DOHH2 (cell line): ENCODE data around the gene LRRC4B.
"Not testable (repeated sequence)": the region's sequence is repeated elsewhere in the genome, so short reads cannot be mapped to it uniquely, and the experiment has no call there.

Experiments used
- H3F3A ChIP-seq: fragments of 200-600 bp; sonication (generic), shearing (Covaris generic); 2 replicates; pipeline ENCODE4 v1.6.0; 2016; ENCODE audit warnings: antibody characterized with exemption, mild to moderate bottlenecking; ENCODE audit not compliant: control insufficient read depth, insufficient read depth
- H3K27ac ChIP-seq: fragments of 200-600 bp; sonication (generic); 2 replicates; pipeline ENCODE4 v1.5.1; 2014; ENCODE audit warnings: low read depth, mild to moderate bottlenecking, low read length, moderate library complexity
- H3K27me3 ChIP-seq: fragments of 200-600 bp; sonication (generic); 2 replicates; pipeline ENCODE4 v1.6.1; 2014; ENCODE audit warnings: mild to moderate bottlenecking, low read length, mixed read lengths; ENCODE audit not compliant: control insufficient read depth
- H3K36me3 ChIP-seq: fragments of 200-600 bp; sonication (generic); 2 replicates; pipeline ENCODE4 v1.6.1; 2014; ENCODE audit warnings: mild to moderate bottlenecking, low read length, moderate library complexity, mixed read lengths; ENCODE audit not compliant: control insufficient read depth
- H3K4me1 ChIP-seq: fragments of 200-600 bp; sonication (generic); 2 replicates; pipeline ENCODE4 v1.6.1; 2014; ENCODE audit warnings: mild to moderate bottlenecking, low read length, mixed read lengths; ENCODE audit not compliant: control insufficient read depth
- H3K4me2 ChIP-seq: fragments of 200-600 bp; sonication (generic); 2 replicates; pipeline ENCODE4 v1.6.0; 2014; ENCODE audit warnings: mild to moderate bottlenecking, low read length, moderate library complexity
- H3K4me3 ChIP-seq: fragments of 200-600 bp; sonication (generic); 2 replicates; pipeline ENCODE4 v1.5.1; 2014; ENCODE audit warnings: mild to moderate bottlenecking, low read length, mixed read lengths
- H3K79me2 ChIP-seq: fragments of 200-600 bp; sonication (generic); 2 replicates; pipeline ENCODE4 v1.6.1; 2014; ENCODE audit warnings: mild to moderate bottlenecking, low read length, mixed read lengths; ENCODE audit not compliant: control insufficient read depth
- H3K9me2 ChIP-seq: fragments of 200-600 bp; sonication (generic); replicated peaks from 2 replicates; pipeline ENCODE4 v1.6.1; 2014; ENCODE audit warnings: mild to moderate bottlenecking, low read length, mixed read lengths; ENCODE audit not compliant: control insufficient read depth
- H3K9me3 ChIP-seq: fragments of 200-600 bp; sonication (generic); 2 replicates; pipeline ENCODE4 v1.6.1; 2014; ENCODE audit warnings: antibody characterized with exemption, low read length, mixed read lengths; ENCODE audit not compliant: control insufficient read depth, insufficient read depth
- H4K20me1 ChIP-seq: fragments of 200-600 bp; sonication (generic); 2 replicates; pipeline ENCODE4 v1.6.0; 2014; ENCODE audit warnings: low read depth, mild to moderate bottlenecking, antibody characterized with exemption, low read length, moderate library complexity; ENCODE audit not compliant: control insufficient read depth, insufficient read depth
- EZH2phosphoT487 ChIP-seq: fragments of 200-600 bp; sonication (generic); IDR thresholded peaks from 2 replicates; pipeline ENCODE4 v1.6.1; 2017; ENCODE audit warnings: borderline replicate concordance, mild to moderate bottlenecking, antibody characterized with exemption, low read length, moderate library complexity, mixed read lengths
- TF ChIP-seq, protein P1 (sequence below): fragments of 200-600 bp; sonication (generic); IDR thresholded peaks from one replicate; pipeline ENCODE4 v1.5.1; 2014; ENCODE audit warnings: antibody characterized with exemption, mild to moderate bottlenecking, low read depth, low read length; ENCODE audit not compliant: poor library complexity, severe bottlenecking

The LRRC4B gene

GRCh38 chr19:50476224-50476906 lies 91.9 kb downstream of the LRRC4B start, which contains the start of the genes EMC10 and GARIN5A:
Gene EMC10 (plus strand): TSS chr19:50476507. CDS start chr19:50476545, 38 bp downstream.
Gene GARIN5A (minus strand): TSS chr19:50476848. CDS start chr19:50476388, 460 bp downstream.
- Histone ChIP-seq H3K36me3 (peaks cover 41% of the 10 kb centered on the region), H3K9me3 (peaks cover 5% of the 10 kb centered on the region; the same call in 1 of the 2 replicates), H3K27ac (peak within 1 kb of the TSS; percentile 80), H3K27me3 (peaks cover 6% of the 10 kb centered on the region; the same call in 1 of the 2 replicates), H3K4me3 (peak within 1 kb of the TSS; percentile 98), H3K79me2 (peaks cover 40% of the 10 kb centered on the region), H4K20me1 (peaks cover 11% of the 10 kb centered on the region), H3K4me2 (peak within 1 kb of the TSS; percentile 88), H3F3A (peaks cover 5% of the 10 kb centered on the region; the same call in 1 of the 2 replicates), H3K4me1 (peaks cover 10% of the 10 kb centered on the region), H3K9me2 (no peaks in the 10 kb centered on the region)
- TF ChIP-seq, protein P1, sequence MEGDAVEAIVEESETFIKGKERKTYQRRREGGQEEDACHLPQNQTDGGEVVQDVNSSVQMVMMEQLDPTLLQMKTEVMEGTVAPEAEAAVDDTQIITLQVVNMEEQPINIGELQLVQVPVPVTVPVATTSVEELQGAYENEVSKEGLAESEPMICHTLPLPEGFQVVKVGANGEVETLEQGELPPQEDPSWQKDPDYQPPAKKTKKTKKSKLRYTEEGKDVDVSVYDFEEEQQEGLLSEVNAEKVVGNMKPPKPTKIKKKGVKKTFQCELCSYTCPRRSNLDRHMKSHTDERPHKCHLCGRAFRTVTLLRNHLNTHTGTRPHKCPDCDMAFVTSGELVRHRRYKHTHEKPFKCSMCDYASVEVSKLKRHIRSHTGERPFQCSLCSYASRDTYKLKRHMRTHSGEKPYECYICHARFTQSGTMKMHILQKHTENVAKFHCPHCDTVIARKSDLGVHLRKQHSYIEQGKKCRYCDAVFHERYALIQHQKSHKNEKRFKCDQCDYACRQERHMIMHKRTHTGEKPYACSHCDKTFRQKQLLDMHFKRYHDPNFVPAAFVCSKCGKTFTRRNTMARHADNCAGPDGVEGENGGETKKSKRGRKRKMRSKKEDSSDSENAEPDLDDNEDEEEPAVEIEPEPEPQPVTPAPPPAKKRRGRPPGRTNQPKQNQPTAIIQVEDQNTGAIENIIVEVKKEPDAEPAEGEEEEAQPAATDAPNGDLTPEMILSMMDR: no peak
- no peak for TF ChIP-seq EZH2phosphoT487

DNA sequence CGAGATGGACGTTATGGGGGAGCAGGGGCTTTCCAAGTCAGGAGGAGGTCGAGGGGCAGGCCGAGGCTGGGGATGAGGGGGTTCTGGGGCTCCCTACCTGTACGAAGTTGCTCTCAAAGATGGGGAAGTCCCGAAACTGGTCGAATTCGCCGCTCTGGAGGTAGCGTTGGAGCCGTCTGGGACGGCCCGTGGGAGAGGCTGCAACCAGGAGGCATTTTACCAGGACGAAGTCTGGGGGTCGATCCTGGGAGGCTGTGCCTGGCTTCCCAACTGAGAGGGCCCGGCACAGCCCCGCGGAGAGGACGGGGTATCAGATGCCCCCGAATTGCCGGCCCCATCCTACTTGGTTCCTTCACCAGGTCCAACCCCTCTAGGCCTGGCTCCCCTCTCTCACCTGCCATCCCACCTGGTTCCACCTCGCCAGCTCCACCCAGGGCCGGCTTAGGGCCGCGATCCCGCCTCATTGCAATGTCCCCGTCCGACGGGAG lies 92.5 kb downstream of the LRRC4B start:
- Histone ChIP-seq H3K4me2 (no peak overlapping the region), H3K4me3 (peak overlapping the region; percentile 98)

DNA sequence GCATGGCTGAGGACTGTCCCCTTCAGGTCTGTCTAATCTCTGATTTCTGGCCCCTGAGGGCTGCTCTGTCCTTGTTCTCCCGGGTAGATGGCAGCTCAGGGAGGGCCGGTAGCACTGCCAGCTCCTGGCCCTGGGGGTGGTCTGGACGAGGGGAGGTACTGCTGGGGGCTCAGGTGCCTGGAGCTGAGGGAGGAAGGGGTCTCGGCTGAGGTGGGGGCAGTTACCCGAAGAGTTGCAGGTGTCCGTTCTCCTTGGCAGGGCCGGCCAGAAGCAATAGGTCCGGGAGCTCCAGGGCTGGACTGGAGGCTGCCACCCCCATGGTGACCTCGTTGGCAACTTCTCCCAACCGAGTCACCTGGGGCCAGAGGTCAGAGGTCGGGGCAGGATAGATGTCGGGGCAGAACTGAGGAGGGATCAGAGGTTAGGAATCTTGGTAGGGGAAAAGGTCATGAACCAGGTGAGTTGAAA lies 93.1 kb downstream of the LRRC4B start:
- H3K4me1 ChIP-seq: peaks cover 10% of the 10 kb centered on the region
- no peaks in the 10 kb centered on the region for H3K9me2 ChIP-seq
- peaks cover 5% of the 10 kb centered on the region; the same call in 1 of the 2 replicates for H3F3A ChIP-seq
- H3K27ac ChIP-seq: no peak overlapping the region
- H4K20me1 ChIP-seq: peaks cover 11% of the 10 kb centered on the region
- H3K36me3 ChIP-seq: peaks cover 28% of the 10 kb centered on the region
- H3K27me3 ChIP-seq: peaks cover 6% of the 10 kb centered on the region; the same call in 1 of the 2 replicates
- TF ChIP-seq, protein P1: no peak
- no peak for TF ChIP-seq EZH2phosphoT487
- no peak overlapping the region for H3K4me2 ChIP-seq
- H3K9me3 ChIP-seq: peaks cover 5% of the 10 kb centered on the region; the same call in 1 of the 2 replicates
- H3K4me3 ChIP-seq: no peak overlapping the region
- H3K79me2 ChIP-seq: peaks cover 38% of the 10 kb centered on the region

More for the DNA sequence above, 92.5 kb downstream of the LRRC4B start:
- peaks cover 10% of the 10 kb centered on the region for H3K4me1 ChIP-seq
- H4K20me1 ChIP-seq: peaks cover 11% of the 10 kb centered on the region
- H3K27ac ChIP-seq: no peak overlapping the region
- H3K27me3 ChIP-seq: peaks cover 6% of the 10 kb centered on the region; the same call in 1 of the 2 replicates
- TF ChIP-seq, protein P1: no peak
- no peak for TF ChIP-seq EZH2phosphoT487
- H3K79me2 ChIP-seq: peaks cover 40% of the 10 kb centered on the region
- H3F3A ChIP-seq: peaks cover 5% of the 10 kb centered on the region; the same call in 1 of the 2 replicates
- peaks cover 5% of the 10 kb centered on the region; the same call in 1 of the 2 replicates for H3K9me3 ChIP-seq
- H3K36me3 ChIP-seq: peaks cover 35% of the 10 kb centered on the region
- no peaks in the 10 kb centered on the region for H3K9me2 ChIP-seq

DNA sequence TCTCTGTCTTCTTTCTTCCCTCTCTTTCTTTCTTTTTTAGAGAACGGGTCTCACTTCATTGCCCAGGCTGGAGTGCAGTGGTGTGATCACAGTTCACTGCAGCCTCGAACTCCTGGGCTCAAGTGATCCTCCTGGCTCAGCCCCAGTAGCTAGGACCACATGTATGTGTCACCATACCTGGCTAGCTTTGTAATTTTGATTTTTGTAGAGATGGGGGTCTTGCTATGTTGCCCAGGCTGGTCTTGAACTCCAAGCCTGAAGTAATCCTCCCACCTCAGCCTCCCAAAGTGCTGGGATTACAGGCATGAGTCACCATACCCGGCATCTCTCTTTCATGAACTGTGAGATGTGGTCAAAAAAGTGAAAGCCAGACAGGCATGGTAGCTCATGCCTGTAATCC lies 94.9 kb downstream of the LRRC4B start:
- not testable (repeated sequence) for H3K4me1 ChIP-seq, H3K9me3 ChIP-seq, H3K27ac ChIP-seq, H3K9me2 ChIP-seq, H3K27me3 ChIP-seq, H3F3A ChIP-seq, H3K4me2 ChIP-seq, H3K4me3 ChIP-seq
- peaks cover 10% of the 10 kb centered on the region for H3K36me3 ChIP-seq
- H3K79me2 ChIP-seq: peaks cover 20% of the 10 kb centered on the region
- peaks cover 11% of the 10 kb centered on the region for H4K20me1 ChIP-seq
